Neural progenitor cell (in vitro differentiated cells): ENCODE measurements around the gene SKP2. TPM values are rescaled to one million over a fixed set of nuclear protein-coding genes. Genes with fewer than 3 reads are reported as not detected.

ENCODE experiments used
- DNase-seq: peaks from one replicate; pipeline ENCODE4 v3.0.0-alpha.2; 2016; ENCODE audit warnings: low spot score
- H2AFZ ChIP-seq: fragments of 200-600 bp; sonication (generic); replicated peaks from 2 replicates; pipeline ENCODE4 v1.6.1; 2016; ENCODE audit warnings: antibody characterized with exemption
- H3F3A ChIP-seq: fragments of 200-600 bp; sonication (generic); 2 replicates; pipeline ENCODE4 v1.6.1; 2016; ENCODE audit warnings: antibody characterized with exemption, low read depth
- H3K27ac ChIP-seq: fragments of 200-600 bp; sonication (generic); 2 replicates; pipeline ENCODE4 v1.5.1; 2016; ENCODE audit warnings: mild to moderate bottlenecking
- H3K27me3 ChIP-seq: fragments of 200-600 bp; sonication (generic); 2 replicates; pipeline ENCODE4 v1.6.1; 2016; ENCODE audit warnings: mild to moderate bottlenecking, moderate library complexity
- H3K36me3 ChIP-seq: fragments of 200-600 bp; sonication (generic); 2 replicates; pipeline ENCODE4 v1.5.1; 2016
- H3K4me1 ChIP-seq: fragments of 200-600 bp; sonication (generic); 2 replicates; pipeline ENCODE4 v1.6.1; 2016; ENCODE audit warnings: mixed run types
- H3K4me2 ChIP-seq: fragments of 200-600 bp; sonication (generic); 2 replicates; pipeline ENCODE4 v1.6.1; 2016
- H3K4me3 ChIP-seq: fragments of 200-600 bp; sonication (generic); 2 replicates; pipeline ENCODE4 v1.5.1; 2016
- H3K79me2 ChIP-seq: fragments of 200-600 bp; sonication (generic); 2 replicates; pipeline ENCODE4 v1.6.1; 2016; ENCODE audit warnings: low read depth
- H3K9ac ChIP-seq: fragments of 200-600 bp; sonication (generic); 2 replicates; pipeline ENCODE4 v1.6.1; 2016
- H3K9me3 ChIP-seq: fragments of 200-600 bp; sonication (generic); 2 replicates; pipeline ENCODE4 v1.5.1; 2016; ENCODE audit warnings: low read depth
- H4K20me1 ChIP-seq: fragments of 200-600 bp; sonication (generic); 2 replicates; pipeline ENCODE4 v1.6.1; 2016; ENCODE audit warnings: low read depth
- H3K27ac Mint-ChIP-seq: 3 replicates; pipeline ENCODE4 v1.8.0; 2021; ENCODE audit warnings: mixed read lengths
- H3K27me3 Mint-ChIP-seq: 2 replicates; pipeline ENCODE4 v1.8.0; 2022; ENCODE audit warnings: low read depth, mild to moderate bottlenecking, inconsistent platforms, moderate library complexity, mixed read lengths; ENCODE audit not compliant: insufficient read depth
- H3K36me3 Mint-ChIP-seq: 3 replicates; pipeline ENCODE4 v1.8.0; 2021; ENCODE audit warnings: mixed read lengths
- H3K4me1 Mint-ChIP-seq: 3 replicates; pipeline ENCODE4 v1.8.0; 2021; ENCODE audit warnings: mixed read lengths
- H3K4me3 Mint-ChIP-seq: 3 replicates; pipeline ENCODE4 v1.8.0; 2021; ENCODE audit warnings: mild to moderate bottlenecking, moderate library complexity, mixed read lengths
- H3K9me3 Mint-ChIP-seq: 3 replicates; pipeline ENCODE4 v1.8.0; 2020; ENCODE audit warnings: mixed read lengths
- CTCF ChIP-seq: fragments of 200-600 bp; sonication (generic); IDR thresholded peaks from 2 replicates; pipeline ENCODE4 v1.5.1; 2017; ENCODE audit warnings: antibody characterized with exemption, mild to moderate bottlenecking
- EZH2 ChIP-seq: fragments of 200-600 bp; sonication (generic); IDR thresholded peaks from 2 replicates; pipeline ENCODE4 v1.6.1; 2017; ENCODE audit warnings: antibody characterized with exemption, mild to moderate bottlenecking, moderate library complexity
- EZH2phosphoT487 ChIP-seq: fragments of 200-600 bp; sonication (generic); IDR thresholded peaks from 2 replicates; pipeline ENCODE4 v1.6.1; 2017; ENCODE audit warnings: antibody characterized with exemption
- total RNA-seq: library from RNA; depleted of rRNA; stranded (reverse); fragments of >200 nt; gene quantifications from 2 replicates; pipeline ENCODE4 v1.2.3, GENCODE V29; 2015; ENCODE audit warnings: low replicate concordance

The SKP2 gene
- total RNA-seq, 1 donor from 2014 or later: 93.4 TPM

- H3K79me2 ChIP-seq: no peaks in the 10 kb centered on the region
- H3K9me3 ChIP-seq: no peaks in the 10 kb centered on the region
- no peak overlapping the region for H3K4me3 ChIP-seq
- no peak overlapping the region for H3K4me3 Mint-ChIP-seq
- H3K36me3 ChIP-seq: no peaks in the 10 kb centered on the region
- no peaks in the 10 kb centered on the region for H3K27me3 ChIP-seq
- H4K20me1 ChIP-seq: no peaks in the 10 kb centered on the region
- no peak overlapping the region for H3K27ac ChIP-seq
- no peaks in the 10 kb centered on the region for H3K27me3 Mint-ChIP-seq
- no peak overlapping the region for H3K27ac Mint-ChIP-seq
- H3K9ac ChIP-seq: no peak overlapping the region
- TF ChIP-seq CTCF (no peak), EZH2phosphoT487 (no peak), EZH2 (no peak)
- no peaks in the 10 kb centered on the region for H3K4me1 Mint-ChIP-seq
- H3F3A ChIP-seq: no peaks in the 10 kb centered on the region
- peaks cover 10% of the 10 kb centered on the region for H3K36me3 Mint-ChIP-seq
- no peaks in the 10 kb centered on the region for H3K9me3 Mint-ChIP-seq
- H3K4me2 ChIP-seq: no peak overlapping the region
- DNase-seq: no peak
- H2AFZ ChIP-seq: no peak overlapping the region
- H3K4me1 ChIP-seq: no peaks in the 10 kb centered on the region
Measured at GRCh38 chr5:36135988-36136387, 15.9 kb upstream of the SKP2 start.

GRCh38 chr5:36136581-36136980, 15.3 kb upstream of the SKP2 start:
- no peak overlapping the region for H3K9ac ChIP-seq
- no peaks in the 10 kb centered on the region for H3K9me3 ChIP-seq
- Mint-ChIP-seq H3K4me1 (no peaks in the 10 kb centered on the region), H3K4me3 (no peak overlapping the region), H3K36me3 (peaks cover 8% of the 10 kb centered on the region), H3K27ac (no peak overlapping the region), H3K9me3 (no peaks in the 10 kb centered on the region), H3K27me3 (no peaks in the 10 kb centered on the region)
- no peaks in the 10 kb centered on the region for H3K4me1 ChIP-seq
- H3K27me3 ChIP-seq: no peaks in the 10 kb centered on the region
- H3K79me2 ChIP-seq: no peaks in the 10 kb centered on the region
- no peak overlapping the region for H3K27ac ChIP-seq
- H4K20me1 ChIP-seq: no peaks in the 10 kb centered on the region
- no peak overlapping the region for H3K4me2 ChIP-seq
- no peak overlapping the region for H2AFZ ChIP-seq
- no peak overlapping the region for H3K4me3 ChIP-seq
- no peaks in the 10 kb centered on the region for H3F3A ChIP-seq
- TF ChIP-seq CTCF (no peak), EZH2phosphoT487 (no peak), EZH2 (no peak)
- DNase-seq: no peak
- no peaks in the 10 kb centered on the region for H3K36me3 ChIP-seq

GRCh38 chr5:36138900-36139683, 12.8 kb upstream of the SKP2 start:
- DNase-seq: no peak
- Mint-ChIP-seq H3K27me3 (no peaks in the 10 kb centered on the region), H3K4me1 (no peaks in the 10 kb centered on the region), H3K27ac (no peak overlapping the region), H3K4me3 (no peak overlapping the region), H3K36me3 (peaks cover 2% of the 10 kb centered on the region), H3K9me3 (no peaks in the 10 kb centered on the region)
- Histone ChIP-seq H2AFZ (no peak overlapping the region), H3K79me2 (no peaks in the 10 kb centered on the region), H4K20me1 (no peaks in the 10 kb centered on the region), H3K4me1 (no peaks in the 10 kb centered on the region), H3K27ac (no peak overlapping the region), H3F3A (no peaks in the 10 kb centered on the region), H3K27me3 (no peaks in the 10 kb centered on the region), H3K4me2 (no peak overlapping the region), H3K9me3 (no peaks in the 10 kb centered on the region), H3K4me3 (no peak overlapping the region), H3K9ac (no peak overlapping the region), H3K36me3 (peaks cover 7% of the 10 kb centered on the region)
- no peak for TF ChIP-seq CTCF
- no peak for TF ChIP-seq EZH2phosphoT487
- no peak for TF ChIP-seq EZH2
